ENCODE results near the gene SARDH. TPM values are rescaled to one million over a fixed set of nuclear protein-coding genes. Genes with fewer than 3 reads are reported as not detected.

Gene SARDH
- total RNA-seq, 1 experiment from 2014 or later = 5.3 TPM

DNA sequence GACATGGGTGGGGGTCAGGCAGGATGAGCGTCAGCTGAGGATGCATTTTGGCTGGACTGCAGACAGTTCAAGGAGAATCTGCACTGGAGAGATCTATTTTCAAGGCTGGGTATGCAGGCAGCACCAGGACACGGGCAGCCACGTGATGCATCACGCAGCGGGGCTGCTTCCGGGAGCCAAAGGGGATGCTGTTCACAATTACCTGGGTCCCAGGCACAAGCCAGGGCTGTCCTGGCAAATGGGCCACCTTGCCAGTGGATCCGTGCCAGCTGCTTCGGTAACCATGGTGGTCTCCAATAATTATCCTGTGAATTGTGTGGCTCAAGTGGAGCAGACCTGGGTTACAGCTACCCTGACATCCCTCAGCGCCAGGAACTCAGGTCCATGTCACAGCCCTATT, 84.5 kb downstream of the SARDH start:
- Histone ChIP-seq H3K18ac (ENCODE audit: insufficient read length, low read depth, low read length) (no peak overlapping the region), H3K4me2 (ENCODE audit: insufficient read depth, insufficient read length, low read length) (no peak overlapping the region), H2AFZ (ENCODE audit: low read length) (no peak overlapping the region), H3K9me3 (ENCODE audit: control insufficient read depth, low read depth, low read length) (no peaks in the 10 kb centered on the region), H3K56ac (ENCODE audit: insufficient read length, low read depth, low read length) (no peak overlapping the region), H3K4me1 (ENCODE audit: insufficient read depth, low read length) (no peaks in the 10 kb centered on the region; the same call in 1 of the 2 replicates), H2BK5ac (ENCODE audit: insufficient read length, low read length) (no peak overlapping the region), H4K5ac (ENCODE audit: insufficient read length, low read depth, low read length) (no peak overlapping the region), H3K79me2 (ENCODE audit: insufficient read depth, low read length) (no peaks in the 10 kb centered on the region), H3K23me2 (ENCODE audit: insufficient read length, low read depth, low read length, poor library complexity, severe bottlenecking) (no peaks in the 10 kb centered on the region), H4K20me1 (ENCODE audit: control insufficient read depth, insufficient read depth, insufficient read length) (no peaks in the 10 kb centered on the region), H3K9ac (ENCODE audit: extremely low read depth, insufficient read length, low read length) (no peak overlapping the region), H3K4ac (ENCODE audit: low read depth, low read length) (no peak overlapping the region), H3K79me1 (ENCODE audit: insufficient read depth, low read depth, low read length, poor library complexity, severe bottlenecking) (no peaks in the 10 kb centered on the region), H4K8ac (replicated peaks; ENCODE audit: insufficient read length, low read depth, low read length) (no peak overlapping the region), H3K23ac (ENCODE audit: insufficient read length, low read depth, low read length) (no peak overlapping the region), H3T11ph (ENCODE audit: low read length) (no peak overlapping the region), H2BK20ac (ENCODE audit: low read depth, low read length, poor library complexity, severe bottlenecking) (no peak overlapping the region), H2BK120ac (ENCODE audit: low read depth, low read length, poor library complexity, severe bottlenecking) (no peak overlapping the region), H2BK15ac (ENCODE audit: low read depth, low read length) (no peak overlapping the region), H4K91ac (ENCODE audit: insufficient read length, low read depth, low read length) (no peak overlapping the region), H2BK12ac (ENCODE audit: insufficient read length, low read depth, low read length) (no peak overlapping the region), H2AK5ac (ENCODE audit: insufficient read length, low read length) (no peak overlapping the region), H3K27ac (ENCODE audit: insufficient read length, low read depth, low read length) (no peak overlapping the region), H3K27me3 (ENCODE audit: insufficient read depth, low read length) (no peaks in the 10 kb centered on the region), H3K14ac (ENCODE audit: insufficient read depth, low read length) (no peak overlapping the region)
- no peak for DNase-seq
- H3K27ac Mint-ChIP-seq = peak overlapping the region in 1 of 3 experiments; percentile 84; a peak in 1 of 7 replicates
- H3K9me3 Mint-ChIP-seq = no peaks in the 10 kb centered on the region
- TF ChIP-seq CTCF (conservative IDR thresholded peaks at IDR 0.05) = no peak
- no CpG with 5 or more reads among the region's 9 CpGs for WGBS (ENCODE audit: extremely low coverage, insufficient read length, low lambda C conversion rate)
- no peak overlapping the region for H3K4me3 Mint-ChIP-seq
- no peaks in the 10 kb centered on the region; a peak in 1 of 7 replicates for H3K36me3 Mint-ChIP-seq (ENCODE audit: insufficient read depth in 1 of 3, low read depth in 3 of 3)
- H3K4me1 Mint-ChIP-seq = peaks cover 9 to 35% of the 10 kb centered on the region in 2 experiments
- peaks cover 68% of the 10 kb centered on the region for H3K27me3 Mint-ChIP-seq (ENCODE audit: low read depth)

All from H9 (cell line).